Measurements from ENCODE around the gene ERICH2.

DNA sequence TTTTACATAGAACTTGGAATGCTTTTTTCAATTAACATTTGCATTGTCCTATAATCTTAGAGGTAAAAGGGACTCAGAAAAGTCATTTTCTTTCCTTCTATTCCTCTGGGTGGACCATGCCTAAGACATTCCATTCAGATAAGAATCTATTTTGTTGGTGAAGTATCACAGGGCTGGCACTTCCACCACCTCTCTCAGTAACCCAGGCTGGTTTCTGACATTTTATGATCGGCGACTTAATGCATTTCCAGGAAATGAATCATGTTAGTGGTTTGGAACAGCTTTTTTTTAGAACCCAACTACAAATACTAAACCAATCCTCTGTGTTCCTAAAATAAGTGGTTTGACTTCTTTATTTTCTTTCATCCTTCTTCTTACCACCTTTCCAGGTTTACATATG is 73.5 kb downstream of the ERICH2 start:
- TF ChIP-seq, protein P1, sequence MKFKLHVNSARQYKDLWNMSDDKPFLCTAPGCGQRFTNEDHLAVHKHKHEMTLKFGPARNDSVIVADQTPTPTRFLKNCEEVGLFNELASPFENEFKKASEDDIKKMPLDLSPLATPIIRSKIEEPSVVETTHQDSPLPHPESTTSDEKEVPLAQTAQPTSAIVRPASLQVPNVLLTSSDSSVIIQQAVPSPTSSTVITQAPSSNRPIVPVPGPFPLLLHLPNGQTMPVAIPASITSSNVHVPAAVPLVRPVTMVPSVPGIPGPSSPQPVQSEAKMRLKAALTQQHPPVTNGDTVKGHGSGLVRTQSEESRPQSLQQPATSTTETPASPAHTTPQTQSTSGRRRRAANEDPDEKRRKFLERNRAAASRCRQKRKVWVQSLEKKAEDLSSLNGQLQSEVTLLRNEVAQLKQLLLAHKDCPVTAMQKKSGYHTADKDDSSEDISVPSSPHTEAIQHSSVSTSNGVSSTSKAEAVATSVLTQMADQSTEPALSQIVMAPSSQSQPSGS (CRISPR knock-in tag; IDR thresholded peaks at IDR 0.05; ENCODE audit: borderline replicate concordance, low read depth): no peak
- TF ChIP-seq, protein P2, sequence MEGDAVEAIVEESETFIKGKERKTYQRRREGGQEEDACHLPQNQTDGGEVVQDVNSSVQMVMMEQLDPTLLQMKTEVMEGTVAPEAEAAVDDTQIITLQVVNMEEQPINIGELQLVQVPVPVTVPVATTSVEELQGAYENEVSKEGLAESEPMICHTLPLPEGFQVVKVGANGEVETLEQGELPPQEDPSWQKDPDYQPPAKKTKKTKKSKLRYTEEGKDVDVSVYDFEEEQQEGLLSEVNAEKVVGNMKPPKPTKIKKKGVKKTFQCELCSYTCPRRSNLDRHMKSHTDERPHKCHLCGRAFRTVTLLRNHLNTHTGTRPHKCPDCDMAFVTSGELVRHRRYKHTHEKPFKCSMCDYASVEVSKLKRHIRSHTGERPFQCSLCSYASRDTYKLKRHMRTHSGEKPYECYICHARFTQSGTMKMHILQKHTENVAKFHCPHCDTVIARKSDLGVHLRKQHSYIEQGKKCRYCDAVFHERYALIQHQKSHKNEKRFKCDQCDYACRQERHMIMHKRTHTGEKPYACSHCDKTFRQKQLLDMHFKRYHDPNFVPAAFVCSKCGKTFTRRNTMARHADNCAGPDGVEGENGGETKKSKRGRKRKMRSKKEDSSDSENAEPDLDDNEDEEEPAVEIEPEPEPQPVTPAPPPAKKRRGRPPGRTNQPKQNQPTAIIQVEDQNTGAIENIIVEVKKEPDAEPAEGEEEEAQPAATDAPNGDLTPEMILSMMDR (IDR thresholded peaks at IDR 0.05): no peak
- TF ChIP-seq, protein P3, sequence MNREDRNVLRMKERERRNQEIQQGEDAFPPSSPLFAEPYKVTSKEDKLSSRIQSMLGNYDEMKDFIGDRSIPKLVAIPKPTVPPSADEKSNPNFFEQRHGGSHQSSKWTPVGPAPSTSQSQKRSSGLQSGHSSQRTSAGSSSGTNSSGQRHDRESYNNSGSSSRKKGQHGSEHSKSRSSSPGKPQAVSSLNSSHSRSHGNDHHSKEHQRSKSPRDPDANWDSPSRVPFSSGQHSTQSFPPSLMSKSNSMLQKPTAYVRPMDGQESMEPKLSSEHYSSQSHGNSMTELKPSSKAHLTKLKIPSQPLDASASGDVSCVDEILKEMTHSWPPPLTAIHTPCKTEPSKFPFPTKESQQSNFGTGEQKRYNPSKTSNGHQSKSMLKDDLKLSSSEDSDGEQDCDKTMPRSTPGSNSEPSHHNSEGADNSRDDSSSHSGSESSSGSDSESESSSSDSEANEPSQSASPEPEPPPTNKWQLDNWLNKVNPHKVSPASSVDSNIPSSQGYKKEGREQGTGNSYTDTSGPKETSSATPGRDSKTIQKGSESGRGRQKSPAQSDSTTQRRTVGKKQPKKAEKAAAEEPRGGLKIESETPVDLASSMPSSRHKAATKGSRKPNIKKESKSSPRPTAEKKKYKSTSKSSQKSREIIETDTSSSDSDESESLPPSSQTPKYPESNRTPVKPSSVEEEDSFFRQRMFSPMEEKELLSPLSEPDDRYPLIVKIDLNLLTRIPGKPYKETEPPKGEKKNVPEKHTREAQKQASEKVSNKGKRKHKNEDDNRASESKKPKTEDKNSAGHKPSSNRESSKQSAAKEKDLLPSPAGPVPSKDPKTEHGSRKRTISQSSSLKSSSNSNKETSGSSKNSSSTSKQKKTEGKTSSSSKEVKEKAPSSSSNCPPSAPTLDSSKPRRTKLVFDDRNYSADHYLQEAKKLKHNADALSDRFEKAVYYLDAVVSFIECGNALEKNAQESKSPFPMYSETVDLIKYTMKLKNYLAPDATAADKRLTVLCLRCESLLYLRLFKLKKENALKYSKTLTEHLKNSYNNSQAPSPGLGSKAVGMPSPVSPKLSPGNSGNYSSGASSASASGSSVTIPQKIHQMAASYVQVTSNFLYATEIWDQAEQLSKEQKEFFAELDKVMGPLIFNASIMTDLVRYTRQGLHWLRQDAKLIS (CRISPR knock-in tag; IDR thresholded peaks at IDR 0.05; ENCODE audit: borderline replicate concordance): no peak
- TF ChIP-seq, protein P4, sequence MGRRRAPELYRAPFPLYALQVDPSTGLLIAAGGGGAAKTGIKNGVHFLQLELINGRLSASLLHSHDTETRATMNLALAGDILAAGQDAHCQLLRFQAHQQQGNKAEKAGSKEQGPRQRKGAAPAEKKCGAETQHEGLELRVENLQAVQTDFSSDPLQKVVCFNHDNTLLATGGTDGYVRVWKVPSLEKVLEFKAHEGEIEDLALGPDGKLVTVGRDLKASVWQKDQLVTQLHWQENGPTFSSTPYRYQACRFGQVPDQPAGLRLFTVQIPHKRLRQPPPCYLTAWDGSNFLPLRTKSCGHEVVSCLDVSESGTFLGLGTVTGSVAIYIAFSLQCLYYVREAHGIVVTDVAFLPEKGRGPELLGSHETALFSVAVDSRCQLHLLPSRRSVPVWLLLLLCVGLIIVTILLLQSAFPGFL (CRISPR knock-in tag; IDR thresholded peaks at IDR 0.05; ENCODE audit: borderline replicate concordance): no peak

All from WTC11 (cell line).